ENCODE data around the gene PRG3. TPM values are rescaled to one million over a fixed set of nuclear protein-coding genes. Genes with fewer than 3 reads are reported as not detected.
A peak's percentile ranks its signal among the peaks of the same experiment; 100 is the strongest.

Gene PRG3
- total and polyA plus RNA-seq, 9 of the 15 experiments (the other 6 are each of a cell fraction or from before 2014, with no cell fraction given) = 0.18 to 0.55 (median 0.38) TPM; not detected in 6

GRCh38 chr11:57426929-57427726 lies 46.2 kb upstream of the PRG3 start, which contains the start of gene SLC43A3 (continued):
- TF ChIP-seq CREB3L1 (IDR thresholded peaks at IDR 0.05; ENCODE audit: borderline replicate concordance, low read depth) (peak; percentile 92; the same call in 1 of the 2 replicates), PRPF4 (IDR thresholded peaks at IDR 0.05; ENCODE audit: insufficient read depth, low read depth, low read length, poor library complexity, severe bottlenecking) (no peak), L3MBTL2 (IDR thresholded peaks at IDR 0.05) (peak; percentile 73), ZNF165 (CRISPR knock-in tag; IDR thresholded peaks at IDR 0.05; ENCODE audit: borderline replicate concordance) (no peak), ZNF239 (CRISPR knock-in tag; IDR thresholded peaks at IDR 0.05) (no peak), COPS2 (conservative IDR thresholded peaks at IDR 0.05) (no peak), ZNF280A (IDR thresholded peaks at IDR 0.05; ENCODE audit: low read depth, partially characterized antibody) (no peak), FOS (IDR thresholded peaks at IDR 0.05; ENCODE audit: extremely low read depth, insufficient read length) (no peak), ZNF143 (CRISPR knock-in tag; IDR thresholded peaks at IDR 0.05) (no peak), MAX (CRISPR knock-in tag; IDR thresholded peaks at IDR 0.05) (0 out of 2 replicates have a peak, but pooled peaks have one; percentile 6), U2AF1 (optimal IDR thresholded peaks at IDR 0.05; ENCODE audit: low read depth, low read length) (no peak), ZNF12 (CRISPR knock-in tag; IDR thresholded peaks at IDR 0.05) (no peak), ZNF551 (CRISPR knock-in tag; IDR thresholded peaks at IDR 0.05) (no peak), ARHGAP35 (IDR thresholded peaks at IDR 0.05; ENCODE audit: partially characterized antibody) (no peak), TSHZ1 (CRISPR knock-in tag; IDR thresholded peaks at IDR 0.05) (no peak), SRSF9 (IDR thresholded peaks at IDR 0.05; ENCODE audit: borderline replicate concordance, low read depth, low read length) (no peak), YBX1 (IDR thresholded peaks at IDR 0.05) (no peak), FOXA3 (CRISPR knock-in tag; conservative IDR thresholded peaks at IDR 0.05 in 1 of 2, IDR thresholded peaks at IDR 0.05 in 1 of 2) (no peak), NR1H2 (CRISPR knock-in tag; IDR thresholded peaks at IDR 0.05) (no peak)

Measured in K562 (cell line).